GM19468 (cell line): ENCODE results near the gene TMEM37.
"Not testable (repeated sequence)": the region's sequence is repeated elsewhere in the genome, so short reads cannot be mapped to it uniquely, and the experiment has no call there.

ENCODE experiments used
- ATAC-seq: cut with Tn5 transposase; IDR thresholded peaks from one replicate; pipeline ENCODE4 v1.9.1; 2021; ENCODE audit warnings: mild to moderate bottlenecking, moderate library complexity, moderate number of reproducible peaks; ENCODE audit not compliant: unreplicated experiment; ENCODE audit errors: extremely low read depth

The TMEM37 gene

GRCh38 chr2:119431155-119431975 lies at the start of gene TMEM37:
Gene TMEM37, plus strand, starts transcription at chr2:119431854. Its CDS starts 50 bp downstream, at chr2:119431904.
- peak; percentile 71 for ATAC-seq

- no peak for ATAC-seq
Measured at GRCh38 chr2:119383410-119384140, 48.1 kb upstream of the TMEM37 start.

- no peak for ATAC-seq
Measured at GRCh38 chr2:119384971-119385370, 46.7 kb upstream of the TMEM37 start.

- ATAC-seq: no peak
Measured at GRCh38 chr2:119385466-119385865, 46.2 kb upstream of the TMEM37 start.

GRCh38 chr2:119387381-119388129 lies 44.1 kb upstream of the TMEM37 start:
- ATAC-seq: peak; percentile 55

GRCh38 chr2:119389615-119390306 lies 41.9 kb upstream of the TMEM37 start:
- no peak for ATAC-seq

GRCh38 chr2:119393971-119394748 lies 37.5 kb upstream of the TMEM37 start:
- ATAC-seq: no peak

GRCh38 chr2:119397196-119397595 lies 34.5 kb upstream of the TMEM37 start:
- no peak for ATAC-seq

GRCh38 chr2:119402106-119402505 lies 29.5 kb upstream of the TMEM37 start:
- ATAC-seq: no peak

GRCh38 chr2:119402645-119403560 lies 28.8 kb upstream of the TMEM37 start:
- ATAC-seq: no peak

- not testable (repeated sequence) for ATAC-seq
Measured at GRCh38 chr2:119403618-119404017, 28.0 kb upstream of the TMEM37 start.

- ATAC-seq: no peak
Measured at GRCh38 chr2:119405151-119405550, 26.5 kb upstream of the TMEM37 start.

- ATAC-seq: no peak
Measured at GRCh38 chr2:119407430-119408220, 24.0 kb upstream of the TMEM37 start.

- ATAC-seq: no peak
Measured at GRCh38 chr2:119408221-119408619, 23.4 kb upstream of the TMEM37 start.

- ATAC-seq: no peak
Measured at GRCh38 chr2:119409506-119409905, 22.1 kb upstream of the TMEM37 start.

- no peak for ATAC-seq
Measured at GRCh38 chr2:119414894-119415293, 16.8 kb upstream of the TMEM37 start.

GRCh38 chr2:119415630-119416029 lies 16.0 kb upstream of the TMEM37 start:
- no peak for ATAC-seq
